HL-60 (cell line): ENCODE data around the gene LSAMP.

Experiments
- DNase-seq, 2 experiments: peaks; one replicate each; pipeline ENCODE4 v3.0.0-alpha.2; 2010 to 2020; ENCODE audit warnings: low read depth in 1 of 2, low spot score in 1 of 2
- H3K27ac ChIP-seq: fragments of 250-450 bp; sonication (Bioruptor Pico); replicated peaks from 2 replicates; pipeline ENCODE4 v1.5.1; 2020; ENCODE audit warnings: mild to moderate bottlenecking, moderate library complexity
- H3K27me3 ChIP-seq: fragments of 250-450 bp; sonication (Bioruptor Pico); 2 replicates; pipeline ENCODE4 v1.5.1; 2021; ENCODE audit warnings: mild to moderate bottlenecking, moderate library complexity; ENCODE audit not compliant: insufficient read depth, poor library complexity, severe bottlenecking
- H3K4me3 ChIP-seq: replicated peaks from 2 replicates; pipeline ENCODE4 v1.5.1; 2011; ENCODE audit warnings: mild to moderate bottlenecking, control low read depth, low read length; ENCODE audit not compliant: insufficient read depth
- CTCF ChIP-seq: IDR thresholded peaks from one replicate; pipeline ENCODE4 v1.5.1; 2011; ENCODE audit warnings: low read length, control low read depth, inconsistent platforms; ENCODE audit not compliant: insufficient read depth
- GABPA ChIP-seq: IDR thresholded peaks from 2 replicates; pipeline ENCODE4 v1.6.1; 2012; ENCODE audit warnings: low read depth
- POLR2AphosphoS5 ChIP-seq: IDR thresholded peaks from 2 replicates; pipeline ENCODE4 v1.6.1; 2012; ENCODE audit warnings: low read depth
- SPI1 ChIP-seq: IDR thresholded peaks from 2 replicates; pipeline ENCODE4 v1.6.1; 2012; ENCODE audit warnings: low read depth, mild to moderate bottlenecking, borderline replicate concordance
- TF ChIP-seq, protein P1 (sequence below): IDR thresholded peaks from 2 replicates; pipeline ENCODE4 v1.6.1; 2012; ENCODE audit warnings: low read depth; ENCODE audit not compliant: insufficient replicate concordance

LSAMP gene

DNA sequence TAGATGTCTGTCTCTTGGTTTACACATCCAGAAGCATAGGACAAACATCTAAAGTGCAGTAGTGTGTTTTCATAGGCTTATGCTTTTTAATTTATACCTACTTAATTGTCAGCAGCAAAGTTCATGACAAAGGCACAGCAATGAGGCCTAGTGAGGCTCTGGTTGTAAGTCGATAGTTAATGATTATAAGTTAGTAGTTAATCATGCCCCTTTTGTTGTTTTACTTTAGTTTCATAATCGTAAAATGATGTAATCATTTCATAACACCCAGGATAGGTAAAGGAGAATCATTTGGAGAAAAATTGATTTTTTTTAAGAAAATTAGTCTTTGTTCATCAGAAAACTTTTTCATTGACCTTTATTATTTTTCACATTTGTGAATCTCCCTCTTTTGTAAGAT lies 351.9 kb downstream of the LSAMP start:
- no peaks in the 10 kb centered on the region for H3K27me3 ChIP-seq
- no peak overlapping the region for H3K27ac ChIP-seq
- no peak for DNase-seq
- no peak overlapping the region for H3K4me3 ChIP-seq
- no peak for TF ChIP-seq POLR2AphosphoS5
- TF ChIP-seq CTCF: no peak
- no peak for TF ChIP-seq SPI1
- TF ChIP-seq, protein P1, sequence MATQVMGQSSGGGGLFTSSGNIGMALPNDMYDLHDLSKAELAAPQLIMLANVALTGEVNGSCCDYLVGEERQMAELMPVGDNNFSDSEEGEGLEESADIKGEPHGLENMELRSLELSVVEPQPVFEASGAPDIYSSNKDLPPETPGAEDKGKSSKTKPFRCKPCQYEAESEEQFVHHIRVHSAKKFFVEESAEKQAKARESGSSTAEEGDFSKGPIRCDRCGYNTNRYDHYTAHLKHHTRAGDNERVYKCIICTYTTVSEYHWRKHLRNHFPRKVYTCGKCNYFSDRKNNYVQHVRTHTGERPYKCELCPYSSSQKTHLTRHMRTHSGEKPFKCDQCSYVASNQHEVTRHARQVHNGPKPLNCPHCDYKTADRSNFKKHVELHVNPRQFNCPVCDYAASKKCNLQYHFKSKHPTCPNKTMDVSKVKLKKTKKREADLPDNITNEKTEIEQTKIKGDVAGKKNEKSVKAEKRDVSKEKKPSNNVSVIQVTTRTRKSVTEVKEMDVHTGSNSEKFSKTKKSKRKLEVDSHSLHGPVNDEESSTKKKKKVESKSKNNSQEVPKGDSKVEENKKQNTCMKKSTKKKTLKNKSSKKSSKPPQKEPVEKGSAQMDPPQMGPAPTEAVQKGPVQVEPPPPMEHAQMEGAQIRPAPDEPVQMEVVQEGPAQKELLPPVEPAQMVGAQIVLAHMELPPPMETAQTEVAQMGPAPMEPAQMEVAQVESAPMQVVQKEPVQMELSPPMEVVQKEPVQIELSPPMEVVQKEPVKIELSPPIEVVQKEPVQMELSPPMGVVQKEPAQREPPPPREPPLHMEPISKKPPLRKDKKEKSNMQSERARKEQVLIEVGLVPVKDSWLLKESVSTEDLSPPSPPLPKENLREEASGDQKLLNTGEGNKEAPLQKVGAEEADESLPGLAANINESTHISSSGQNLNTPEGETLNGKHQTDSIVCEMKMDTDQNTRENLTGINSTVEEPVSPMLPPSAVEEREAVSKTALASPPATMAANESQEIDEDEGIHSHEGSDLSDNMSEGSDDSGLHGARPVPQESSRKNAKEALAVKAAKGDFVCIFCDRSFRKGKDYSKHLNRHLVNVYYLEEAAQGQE: no peak
- TF ChIP-seq GABPA: no peak

- no peaks in the 10 kb centered on the region for H3K27me3 ChIP-seq
- H3K27ac ChIP-seq: no peak overlapping the region
- no peak for DNase-seq
- H3K4me3 ChIP-seq: no peak overlapping the region
- TF ChIP-seq, protein P1: no peak
- TF ChIP-seq CTCF: no peak
Measured at GRCh38 chr3:116087426-116087825, 357.9 kb downstream of the LSAMP start.

DNA sequence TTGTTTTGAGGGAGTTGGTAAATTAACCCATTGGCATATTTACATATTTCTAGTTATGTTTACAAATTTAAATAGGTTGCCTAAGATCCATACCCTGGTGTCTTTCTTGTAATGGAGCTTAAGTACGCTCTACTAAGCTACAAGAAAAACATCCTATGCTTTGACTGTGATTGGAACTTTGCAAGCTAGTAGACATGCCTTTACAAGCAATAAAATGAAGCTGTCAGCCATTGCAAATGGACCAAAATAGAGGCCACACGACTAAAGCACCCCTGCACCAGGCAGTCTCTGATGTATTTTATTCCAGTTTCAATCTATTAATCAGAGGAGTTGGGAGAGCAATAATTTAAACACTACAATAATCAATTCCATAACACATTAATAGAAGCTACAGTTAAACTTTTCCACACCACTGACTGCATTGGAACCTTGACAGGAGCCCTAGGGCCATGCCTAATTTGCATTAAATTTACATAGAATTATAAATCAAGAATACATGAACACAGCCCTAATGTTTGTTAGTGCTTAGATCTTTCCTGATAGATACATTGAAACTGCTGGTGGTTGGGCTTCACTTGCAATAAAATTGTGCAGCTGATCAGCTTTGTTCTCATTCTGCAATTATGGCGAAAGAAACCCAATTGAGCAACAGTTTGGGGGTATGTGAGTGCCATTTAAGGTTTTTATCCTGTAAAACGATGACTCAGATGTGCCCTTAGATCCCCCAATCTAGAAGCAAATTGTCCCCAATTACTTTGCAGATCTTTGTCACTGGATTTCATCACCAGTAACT lies 360.1 kb downstream of the LSAMP start:
- DNase-seq: peak in 1 of 2 experiments; percentile 50
- H3K27me3 ChIP-seq: no peaks in the 10 kb centered on the region
- TF ChIP-seq CTCF: no peak
- TF ChIP-seq, protein P1: no peak
- no peak for TF ChIP-seq POLR2AphosphoS5
- no peak for TF ChIP-seq GABPA
- TF ChIP-seq SPI1: no peak
- H3K27ac ChIP-seq: no peak overlapping the region
- no peak overlapping the region for H3K4me3 ChIP-seq
